GM13976 (cell line): ENCODE results near the gene MCF2L2.

Source experiments
- DNase-seq: peaks from one replicate; pipeline ENCODE4 v3.0.0; 2012; ENCODE audit warnings: low spot score
- CTCF ChIP-seq: IDR thresholded peaks from 2 replicates; pipeline ENCODE4 v1.5.1; 2012; ENCODE audit warnings: borderline replicate concordance, mild to moderate bottlenecking; ENCODE audit not compliant: insufficient read depth; ENCODE audit errors: extremely low read depth, missing control alignments, control extremely low read depth
- in situ Hi-C: fragments of 300-500 bp; cut with MboI; formaldehyde crosslinking; loops from one replicate; pipeline ENCODE4 v1.12.0; 2022; ENCODE audit warnings: low sequenced_read_pairs, mixed read lengths, inconsistent platforms; ENCODE audit not compliant: unreplicated experiment

MCF2L2 gene

GRCh38 chr3:183212565-183212964, 215.9 kb downstream of the MCF2L2 start:
- no peak for TF ChIP-seq CTCF
- no peak for DNase-seq
- in situ Hi-C loops, result no loop called here

GRCh38 chr3:183212096-183212495, 216.3 kb downstream of the MCF2L2 start:
- no peak for TF ChIP-seq CTCF
- in situ Hi-C loops, result no loop called here
- no peak for DNase-seq

DNA sequence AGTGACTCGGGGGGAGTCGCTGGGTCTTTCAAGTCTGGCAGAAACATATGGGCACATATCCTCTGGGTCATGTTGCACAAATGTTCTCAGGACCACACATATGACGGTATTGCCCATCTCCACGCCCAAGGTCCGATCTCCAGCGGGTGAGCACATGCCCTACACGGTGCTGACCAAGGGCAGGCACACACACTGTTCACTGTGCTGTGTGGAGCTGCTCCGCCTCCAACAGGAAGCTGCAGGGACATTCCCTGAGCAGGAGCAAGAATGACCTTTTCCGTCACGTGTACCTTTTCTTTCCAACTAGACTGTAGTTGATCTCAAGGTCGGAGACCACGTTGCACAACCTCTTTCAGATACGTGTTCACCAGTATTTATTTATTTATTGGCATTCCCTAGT, 217.1 kb downstream of the MCF2L2 start:
- no peak for TF ChIP-seq CTCF
- no peak for DNase-seq
- in situ Hi-C loops, result no loop called here

DNA sequence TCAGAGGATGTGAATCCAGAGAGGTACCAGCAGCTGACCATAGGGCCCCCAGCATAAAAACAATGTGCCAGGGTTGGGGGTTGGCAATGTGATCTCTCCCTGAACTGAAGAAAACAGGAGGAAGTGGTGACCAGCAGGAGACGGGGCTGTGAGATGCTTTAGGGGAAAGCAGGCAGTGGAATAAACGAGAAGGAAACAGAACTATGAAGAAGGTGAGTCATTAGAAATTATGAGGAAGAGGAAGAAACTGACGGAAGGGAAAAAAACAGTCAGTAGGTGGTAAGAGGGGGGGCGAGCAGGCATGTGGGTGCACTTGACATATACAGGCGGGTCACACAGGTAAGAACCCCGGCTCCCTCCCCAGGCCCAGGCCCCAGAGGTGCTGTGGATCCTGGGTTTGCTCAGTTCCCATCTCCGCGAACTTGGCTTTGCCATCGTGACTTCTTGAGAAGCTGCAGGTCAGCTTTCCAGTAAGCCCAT, 217.5 kb downstream of the MCF2L2 start:
- in situ Hi-C loops, result no loop called here
- no peak for TF ChIP-seq CTCF

GRCh38 chr3:183210341-183210740, 218.1 kb downstream of the MCF2L2 start:
- no peak for TF ChIP-seq CTCF
- in situ Hi-C loops, result no loop called here
- DNase-seq, result no peak

More for the DNA sequence above, 217.5 kb downstream of the MCF2L2 start:
- no peak for DNase-seq

- in situ Hi-C loops, result no loop called here
- no peak for DNase-seq
- no peak for TF ChIP-seq CTCF
Measured at GRCh38 chr3:183208800-183209199, 219.6 kb downstream of the MCF2L2 start.

DNA sequence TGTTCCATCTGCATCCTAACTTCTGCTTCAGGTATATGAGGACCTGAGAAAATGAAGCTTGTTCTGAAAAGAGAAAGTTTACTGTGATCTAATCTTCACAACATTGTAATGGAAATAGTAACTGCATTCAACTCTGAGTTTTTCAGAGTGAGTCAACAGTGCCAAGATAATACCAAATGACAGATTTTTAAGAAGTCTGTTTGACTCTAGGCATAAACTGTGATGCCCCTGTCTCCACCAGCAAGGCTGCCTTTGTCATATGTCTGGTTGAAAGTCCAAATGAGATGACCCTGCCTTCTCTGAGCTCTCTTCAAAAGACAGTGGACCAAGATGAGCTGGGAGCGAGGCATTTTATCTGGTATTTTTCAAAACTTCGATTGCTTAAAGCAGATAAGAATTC, 220.2 kb downstream of the MCF2L2 start:
- in situ Hi-C loops, result no loop called here
- no peak for DNase-seq
- no peak for TF ChIP-seq CTCF
